Measurements from ENCODE around the gene IRS4.
A peak's percentile ranks its signal among the peaks of the same experiment; 100 is the strongest.

The IRS4 gene

GRCh38 chrX:108736509-108737479 is at the start of gene IRS4:
IRS4 (minus strand) TSS chrX:108736563.
- peak; percentile 46 for DNase-seq (ENCODE audit: low spot score)

GRCh38 chrX:108772549-108772948 is 36.2 kb upstream of the IRS4 start:
- no peak for DNase-seq (ENCODE audit: low spot score)

GRCh38 chrX:108763559-108763958 is 27.2 kb upstream of the IRS4 start:
- DNase-seq (ENCODE audit: low spot score) = no peak

GRCh38 chrX:108740299-108740774 is 4.0 kb upstream of the IRS4 start:
- no peak for DNase-seq (ENCODE audit: low spot score)

- no peak for DNase-seq (ENCODE audit: low spot score)
These were observed 1.4 kb upstream of the IRS4 start for GRCh38 chrX:108737754-108738153.

- no peak for DNase-seq (ENCODE audit: low spot score)
These were observed 469 bp downstream of the IRS4 start for GRCh38 chrX:108735679-108736508.

- DNase-seq (ENCODE audit: low spot score) = peak; percentile 71
These were observed 1.2 kb downstream of the IRS4 start for GRCh38 chrX:108735091-108735678.

GRCh38 chrX:108734426-108734825 is 1.9 kb downstream of the IRS4 start:
- no peak for DNase-seq (ENCODE audit: low spot score)

GRCh38 chrX:108732630-108733321 is 3.6 kb downstream of the IRS4 start:
- no peak for DNase-seq (ENCODE audit: low spot score)

GRCh38 chrX:108731153-108731552 is 5.2 kb downstream of the IRS4 start:
- no peak for DNase-seq (ENCODE audit: low spot score)

- DNase-seq (ENCODE audit: low spot score) = no peak
These were observed 9.6 kb downstream of the IRS4 start for GRCh38 chrX:108726748-108727147.

- no peak for DNase-seq (ENCODE audit: low spot score)
These were observed 13.8 kb downstream of the IRS4 start for GRCh38 chrX:108722561-108722960.

GRCh38 chrX:108712886-108713285 is 23.5 kb downstream of the IRS4 start:
- DNase-seq (ENCODE audit: low spot score) = no peak

- no peak for DNase-seq (ENCODE audit: low spot score)
These were observed 31.5 kb downstream of the IRS4 start for GRCh38 chrX:108704839-108705238.

- no peak for DNase-seq (ENCODE audit: low spot score)
These were observed 33.8 kb downstream of the IRS4 start for GRCh38 chrX:108702530-108702929.

GRCh38 chrX:108701633-108702032 is 34.7 kb downstream of the IRS4 start:
- DNase-seq (ENCODE audit: low spot score) = no peak

- DNase-seq (ENCODE audit: low spot score) = peak; percentile 7
These were observed 37.0 kb downstream of the IRS4 start for GRCh38 chrX:108699368-108699767.

GRCh38 chrX:108696690-108697089 is 39.7 kb downstream of the IRS4 start:
- DNase-seq (ENCODE audit: low spot score) = no peak
